WI38 (cell line): ENCODE results near the gene FITM1.

Experiments used
- H3K4me3 ChIP-seq: 2 replicates; pipeline ENCODE4 v1.5.1; 2011; ENCODE audit warnings: low read depth, mild to moderate bottlenecking, control low read depth, low read length
- CTCF ChIP-seq: IDR thresholded peaks from 2 replicates; pipeline ENCODE4 v1.5.1; 2012; ENCODE audit warnings: low read depth, mild to moderate bottlenecking, control low read depth, low read length

Gene FITM1

GRCh38 chr14:24108336-24108874 lies 22.1 kb upstream of the FITM1 start:
- TF ChIP-seq CTCF, result no peak
- H3K4me3 ChIP-seq, result no peak overlapping the region

GRCh38 chr14:24110060-24110459 lies 20.4 kb upstream of the FITM1 start:
- H3K4me3 ChIP-seq, result no peak overlapping the region
- no peak for TF ChIP-seq CTCF

DNA sequence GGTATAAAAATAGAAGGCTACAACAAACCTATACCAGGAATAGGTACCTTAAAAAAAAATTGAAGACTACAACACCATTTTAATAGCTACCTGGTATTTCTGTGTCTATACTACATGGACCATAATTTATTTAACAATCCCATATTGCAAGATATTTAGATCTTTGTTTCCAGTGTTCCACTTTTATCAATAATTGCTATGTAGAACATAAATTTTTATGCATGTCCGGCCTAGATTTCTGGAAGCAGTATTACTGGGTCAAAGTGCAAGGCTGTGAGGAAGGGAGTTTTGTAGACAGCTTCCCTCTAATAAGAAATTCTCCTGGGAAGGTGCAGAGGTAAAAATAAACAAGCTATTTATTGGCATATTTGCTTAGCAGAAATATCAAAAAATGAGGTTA lies 19.9 kb upstream of the FITM1 start:
- TF ChIP-seq CTCF, result no peak
- H3K4me3 ChIP-seq, result no peak overlapping the region

GRCh38 chr14:24113379-24113800 lies 17.1 kb upstream of the FITM1 start:
- TF ChIP-seq CTCF, result no peak

GRCh38 chr14:24113801-24114531 lies 16.5 kb upstream of the FITM1 start:
- peak overlapping the region; percentile 72 for H3K4me3 ChIP-seq

More at GRCh38 chr14:24113379-24113800, 17.1 kb upstream of the FITM1 start:
- H3K4me3 ChIP-seq, result peak overlapping the region; percentile 72

GRCh38 chr14:24114532-24115421 lies 15.7 kb upstream of the FITM1 start, which contains the start of the genes DCAF11 and NRL:
DCAF11 (plus strand) TSS chr14:24114777; CDS start chr14:24115595, 818 bp downstream.
NRL (minus strand) TSS chr14:24114949; CDS start chr14:24082848, 32,101 bp downstream.
- no peak for TF ChIP-seq CTCF
- H3K4me3 ChIP-seq, result peak within 1 kb of the TSS; percentile 72

More at GRCh38 chr14:24113801-24114531, 16.5 kb upstream of the FITM1 start:
- no peak for TF ChIP-seq CTCF
